HG02943 (cell line): ENCODE data around the gene SLC26A6.

Source experiments
- ATAC-seq: cut with Tn5 transposase; IDR thresholded peaks from one replicate; pipeline ENCODE4 v1.9.1; 2021; ENCODE audit warnings: mild to moderate bottlenecking, low read depth, moderate library complexity; ENCODE audit not compliant: unreplicated experiment

SLC26A6 gene, protein sequence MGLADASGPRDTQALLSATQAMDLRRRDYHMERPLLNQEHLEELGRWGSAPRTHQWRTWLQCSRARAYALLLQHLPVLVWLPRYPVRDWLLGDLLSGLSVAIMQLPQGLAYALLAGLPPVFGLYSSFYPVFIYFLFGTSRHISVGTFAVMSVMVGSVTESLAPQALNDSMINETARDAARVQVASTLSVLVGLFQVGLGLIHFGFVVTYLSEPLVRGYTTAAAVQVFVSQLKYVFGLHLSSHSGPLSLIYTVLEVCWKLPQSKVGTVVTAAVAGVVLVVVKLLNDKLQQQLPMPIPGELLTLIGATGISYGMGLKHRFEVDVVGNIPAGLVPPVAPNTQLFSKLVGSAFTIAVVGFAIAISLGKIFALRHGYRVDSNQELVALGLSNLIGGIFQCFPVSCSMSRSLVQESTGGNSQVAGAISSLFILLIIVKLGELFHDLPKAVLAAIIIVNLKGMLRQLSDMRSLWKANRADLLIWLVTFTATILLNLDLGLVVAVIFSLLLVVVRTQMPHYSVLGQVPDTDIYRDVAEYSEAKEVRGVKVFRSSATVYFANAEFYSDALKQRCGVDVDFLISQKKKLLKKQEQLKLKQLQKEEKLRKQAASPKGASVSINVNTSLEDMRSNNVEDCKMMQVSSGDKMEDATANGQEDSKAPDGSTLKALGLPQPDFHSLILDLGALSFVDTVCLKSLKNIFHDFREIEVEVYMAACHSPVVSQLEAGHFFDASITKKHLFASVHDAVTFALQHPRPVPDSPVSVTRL

DNA sequence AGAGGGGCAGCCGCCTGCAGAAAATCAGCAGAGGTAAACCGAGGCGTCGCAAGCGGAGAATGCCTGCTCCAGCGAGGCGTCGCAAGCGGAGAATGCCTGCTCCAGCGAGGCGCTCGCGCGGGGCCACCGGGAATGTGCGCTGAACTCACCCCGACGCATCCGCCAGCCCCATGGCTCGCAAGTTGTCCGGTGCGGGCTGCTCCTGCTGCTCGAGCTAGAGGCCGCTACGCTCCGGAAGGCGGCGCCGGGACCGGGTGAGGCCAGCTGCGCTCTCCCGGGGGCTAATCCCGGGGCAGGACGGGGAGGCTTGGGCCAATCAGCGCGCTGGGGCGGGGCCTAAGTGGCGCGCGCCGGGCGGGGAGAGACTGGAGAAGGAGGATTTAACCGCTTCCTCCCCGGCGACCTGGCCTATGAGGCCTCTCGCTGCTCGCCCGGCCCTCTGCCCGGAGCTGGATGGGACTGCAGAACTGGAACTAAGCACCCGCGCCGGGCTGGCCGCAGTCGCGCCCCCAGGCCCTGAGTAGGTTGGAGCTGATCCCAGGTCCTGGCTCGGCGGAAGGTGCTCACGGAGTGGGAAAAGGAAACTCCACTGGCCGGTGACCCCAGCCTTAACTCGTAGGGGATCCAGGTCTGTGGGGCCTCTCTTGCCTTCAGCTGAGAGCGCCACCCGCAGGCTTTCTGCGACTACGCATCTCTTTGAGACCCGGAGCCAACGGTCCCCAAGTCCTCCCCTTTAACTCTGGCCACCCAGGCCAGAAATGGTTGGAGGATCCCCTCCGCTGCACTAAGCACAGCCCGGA lies at the start of gene SLC26A6:
Gene SLC26A6, minus strand, starts transcription at position 240 of the 800 bp plus-strand sequence. Its CDS starts 68 bp downstream, at position 172.
- peak; percentile 74 for ATAC-seq

DNA sequence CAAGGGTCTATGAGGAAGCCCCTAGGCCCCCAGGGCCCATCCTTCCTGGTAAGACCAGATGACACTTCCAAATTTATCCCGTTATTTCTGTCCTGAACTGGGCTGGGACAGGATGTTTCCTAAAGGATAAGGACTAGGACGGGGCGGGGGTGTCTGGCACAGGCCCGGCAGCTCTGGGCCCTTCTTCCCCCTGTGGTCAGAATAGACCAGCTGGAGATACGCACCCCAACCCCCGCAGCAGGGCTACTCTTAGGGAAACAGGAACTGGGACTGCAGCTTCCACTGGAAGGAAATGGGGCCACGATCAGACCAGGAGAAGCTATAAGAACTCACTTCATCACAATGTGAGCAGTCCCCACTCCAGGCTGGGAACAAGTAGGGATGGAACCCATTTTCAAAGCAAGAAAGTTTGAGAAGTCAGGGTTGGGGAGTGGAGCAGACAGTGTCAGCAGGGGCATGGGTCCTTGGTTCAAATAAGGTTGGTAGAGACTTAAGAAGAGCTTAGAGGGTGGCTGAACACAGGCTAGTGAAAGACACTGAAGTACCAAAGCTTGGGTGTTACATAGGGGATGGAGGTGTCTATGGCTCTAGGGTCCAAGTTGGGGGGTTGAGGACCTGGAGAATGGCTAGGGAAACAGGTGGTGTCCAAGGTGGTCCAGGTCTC lies 49.4 kb upstream of the SLC26A6 start:
- ATAC-seq = no peak

DNA sequence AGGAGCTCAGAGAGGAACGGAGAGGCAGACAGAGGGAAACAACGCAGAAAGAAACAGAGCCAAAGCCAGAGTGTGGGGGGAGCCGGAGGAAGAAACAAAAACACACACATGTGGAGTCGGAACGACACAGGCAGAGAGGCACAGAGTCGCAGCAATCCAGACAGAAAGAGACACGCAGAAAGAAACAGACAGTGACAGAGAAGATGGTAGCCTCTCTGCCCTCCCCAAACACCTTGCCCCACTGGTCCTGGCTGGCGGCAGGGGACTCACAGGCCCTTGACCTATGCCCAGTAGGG lies 48.7 kb upstream of the SLC26A6 start:
- no peak for ATAC-seq

DNA sequence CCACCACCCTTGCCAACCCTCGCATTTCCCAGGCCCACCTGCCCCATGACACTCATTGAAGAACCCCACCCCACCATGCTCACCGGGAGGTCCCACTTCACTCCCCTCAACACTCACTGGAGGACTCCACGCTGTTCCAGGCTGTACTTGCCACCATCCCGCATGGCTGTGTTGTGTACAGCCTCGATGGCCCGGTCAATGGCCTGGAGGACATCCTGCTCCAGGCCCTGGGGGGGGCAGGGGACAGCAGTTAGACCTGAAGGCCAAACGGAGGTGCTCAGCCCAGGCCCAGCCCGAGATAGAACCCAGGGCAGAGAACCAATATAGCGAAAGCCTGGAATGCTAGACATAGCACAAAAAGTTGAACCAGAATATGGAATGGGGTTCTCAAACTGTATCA lies 47.5 kb upstream of the SLC26A6 start:
- ATAC-seq = no peak

DNA sequence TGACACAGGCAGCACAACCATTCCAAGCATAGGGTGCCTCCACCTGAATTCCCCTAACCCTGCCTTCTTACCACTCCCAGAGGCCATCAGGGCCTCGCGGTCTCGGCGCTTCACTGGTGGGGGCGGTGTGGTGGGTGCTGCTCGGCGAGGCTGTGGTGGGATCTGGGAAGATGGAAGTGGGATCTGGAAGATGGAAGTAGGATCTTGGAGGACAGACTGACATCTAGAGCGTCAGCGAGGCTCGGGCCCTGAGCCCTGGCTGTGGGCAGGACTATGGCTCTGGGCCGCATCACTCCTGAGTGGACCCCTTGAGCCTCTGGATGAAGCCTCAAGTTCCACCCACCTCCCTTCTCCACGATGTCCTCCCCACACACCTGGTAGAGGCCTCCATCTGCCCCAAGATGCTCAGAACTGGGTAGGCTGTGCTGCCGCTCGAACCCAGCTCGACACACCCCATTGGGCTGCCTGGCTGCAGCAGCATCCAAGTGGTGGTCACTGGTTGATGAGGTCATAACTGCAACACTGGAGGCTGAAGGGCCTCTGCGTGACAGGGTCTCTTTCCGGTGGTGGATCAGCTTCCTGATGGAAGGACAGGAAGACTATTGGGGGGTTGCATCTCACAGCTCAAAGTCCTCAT lies 46.8 kb upstream of the SLC26A6 start:
- ATAC-seq = no peak

DNA sequence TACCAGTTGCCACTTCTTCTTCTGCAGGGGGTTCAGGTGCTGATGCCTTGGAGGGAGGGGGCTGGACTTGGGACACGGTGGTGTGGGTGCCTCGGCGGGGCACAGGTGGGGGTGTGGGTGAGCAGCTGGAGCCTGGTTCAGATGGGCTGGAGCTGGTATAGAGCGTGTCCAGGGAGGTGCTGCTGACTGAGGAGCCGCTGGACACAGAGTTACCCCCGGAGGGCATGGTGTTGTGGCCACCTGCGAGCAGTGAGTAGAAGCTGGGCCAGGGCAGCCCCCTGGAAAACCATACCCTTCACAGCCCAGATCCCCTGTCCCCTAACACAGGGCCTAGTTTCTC lies 46.2 kb upstream of the SLC26A6 start:
- no peak for ATAC-seq

DNA sequence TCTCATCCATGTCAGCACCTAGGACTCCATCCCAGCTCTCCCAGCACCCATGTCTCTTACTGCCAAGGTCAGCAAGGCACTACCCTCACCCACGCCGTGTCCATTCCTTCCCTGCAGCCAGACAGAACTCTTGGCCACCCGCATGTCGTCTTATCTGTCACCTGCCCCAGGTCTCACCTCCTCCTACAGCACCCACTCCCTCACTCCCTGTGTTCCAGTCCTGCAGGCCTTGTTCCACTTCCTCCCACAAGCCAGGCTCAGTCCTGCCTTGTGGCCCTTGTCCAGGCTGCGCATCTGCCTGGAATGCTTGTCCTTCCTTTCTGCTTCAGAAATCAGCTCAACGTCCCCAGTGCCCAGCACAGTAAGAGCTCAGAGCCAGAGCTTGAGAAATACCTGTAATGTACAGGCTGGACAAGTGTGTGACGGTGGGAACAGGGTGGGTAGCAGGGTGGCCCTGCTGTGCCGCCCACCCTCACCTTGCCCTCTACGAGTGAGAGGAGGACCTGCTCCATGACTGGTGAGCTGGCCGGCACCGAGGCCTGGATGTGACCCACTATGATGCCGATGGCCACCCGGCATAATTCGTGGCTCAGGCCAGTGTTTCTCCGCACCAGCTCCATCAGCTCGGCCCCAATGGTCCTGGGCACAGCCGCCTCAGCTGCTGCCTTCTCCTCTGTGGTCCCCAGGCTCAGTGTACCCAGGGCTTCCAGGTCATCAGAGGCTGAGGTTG lies 45.7 kb upstream of the SLC26A6 start:
- no peak for ATAC-seq

DNA sequence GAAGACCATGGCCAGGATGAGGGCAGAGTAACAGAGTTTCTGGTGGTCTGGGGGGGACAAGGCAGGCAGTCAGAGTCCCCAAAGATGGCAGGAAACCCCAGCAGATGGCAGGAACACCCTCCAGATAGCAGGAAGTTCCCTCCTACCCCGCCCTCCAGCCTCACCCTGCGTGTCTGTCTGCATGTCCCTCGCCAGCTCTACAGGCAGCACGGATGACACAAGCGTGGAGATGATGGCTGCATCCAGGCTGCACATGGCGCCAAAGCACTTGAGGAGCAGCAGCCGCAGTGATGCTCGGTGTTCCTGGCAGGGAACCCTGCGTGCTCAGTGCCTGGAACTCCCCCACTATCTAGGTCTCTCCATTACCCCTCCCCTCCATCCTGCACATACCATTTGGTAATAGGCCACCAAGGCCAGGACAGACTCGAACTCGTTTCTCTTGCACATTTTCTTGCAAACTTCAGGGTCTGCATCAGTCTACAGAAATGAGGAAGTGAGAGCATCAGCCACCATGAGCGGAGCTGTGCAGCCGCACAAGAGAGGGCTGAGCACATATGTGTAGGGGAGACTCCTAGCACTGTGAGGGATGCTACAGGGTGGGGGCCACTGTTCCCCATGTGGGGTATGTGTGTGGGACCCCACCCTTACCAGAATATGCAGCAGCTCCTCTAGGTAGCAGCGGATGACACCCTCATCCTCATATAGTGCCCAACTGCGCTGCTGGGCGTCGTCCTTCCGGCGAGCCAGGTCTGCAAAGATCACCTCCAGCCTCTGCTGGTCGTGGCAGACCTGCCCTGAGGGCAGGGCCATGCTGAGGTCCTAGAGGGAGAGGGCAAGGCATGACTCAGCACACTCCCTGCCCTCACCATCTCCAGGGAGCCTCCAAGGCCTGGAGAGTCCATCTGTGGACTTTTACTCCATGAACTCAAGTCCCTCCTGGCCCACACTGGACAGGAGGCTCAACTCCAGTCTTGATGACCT lies 44.4 kb upstream of the SLC26A6 start:
- no peak for ATAC-seq

DNA sequence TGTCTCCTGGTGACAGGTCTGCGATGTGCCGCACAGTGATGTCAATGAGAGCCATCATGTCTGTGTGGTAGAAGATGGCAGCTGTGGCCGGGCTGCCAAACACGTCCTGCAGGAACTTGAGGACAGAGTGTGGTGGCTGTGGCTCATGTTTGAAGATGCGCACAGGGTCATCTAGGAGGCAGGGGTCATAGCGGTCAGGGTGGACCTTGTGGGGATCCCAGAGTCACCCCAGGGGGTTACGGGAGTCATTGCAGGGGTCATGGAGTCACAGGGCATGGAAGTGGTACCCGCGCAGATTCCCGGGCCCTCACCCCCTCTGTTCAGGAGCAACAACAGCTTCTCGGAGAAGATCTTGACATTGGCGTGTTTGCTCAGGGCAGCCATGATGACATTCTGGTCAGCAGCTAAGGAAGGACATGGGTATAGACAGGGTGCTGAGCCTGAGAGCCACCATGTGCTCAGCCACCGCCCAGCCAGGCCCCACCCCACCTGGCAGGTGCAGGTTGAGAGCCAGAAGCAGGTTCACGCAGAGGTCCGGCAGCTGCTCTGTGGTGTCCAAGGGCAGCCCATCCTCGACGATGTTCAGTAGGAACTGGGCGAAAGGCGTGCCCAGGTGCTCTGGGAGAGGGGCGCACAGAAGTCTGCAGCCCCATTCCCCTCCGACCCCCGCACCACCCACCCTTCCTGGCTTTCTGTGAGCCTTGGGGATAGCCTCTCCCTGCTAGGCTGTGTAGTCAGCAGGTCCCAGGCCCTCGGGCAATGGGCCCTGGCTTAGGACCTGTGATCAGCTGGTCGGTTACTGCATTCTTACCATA lies 43.5 kb upstream of the SLC26A6 start:
- ATAC-seq = no peak

DNA sequence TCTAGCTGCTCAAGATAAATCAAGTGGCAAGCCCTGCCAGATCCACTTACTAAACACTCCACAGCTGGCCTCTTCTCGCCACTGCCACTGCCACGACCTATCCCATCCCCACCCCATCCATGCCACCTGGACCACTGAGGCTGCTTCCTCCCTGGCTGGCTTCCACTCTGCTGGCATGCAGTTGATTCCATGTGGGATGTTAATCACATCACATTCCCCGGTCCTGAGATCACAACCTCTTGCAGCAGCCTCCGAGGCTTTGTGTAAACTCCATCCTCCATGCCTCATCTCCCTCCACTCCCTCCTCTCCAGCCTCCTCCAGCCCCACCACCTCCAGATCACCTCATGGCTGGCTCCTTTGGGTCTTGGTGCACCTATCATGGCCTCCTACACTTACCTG lies 42.8 kb upstream of the SLC26A6 start:
- no peak for ATAC-seq

DNA sequence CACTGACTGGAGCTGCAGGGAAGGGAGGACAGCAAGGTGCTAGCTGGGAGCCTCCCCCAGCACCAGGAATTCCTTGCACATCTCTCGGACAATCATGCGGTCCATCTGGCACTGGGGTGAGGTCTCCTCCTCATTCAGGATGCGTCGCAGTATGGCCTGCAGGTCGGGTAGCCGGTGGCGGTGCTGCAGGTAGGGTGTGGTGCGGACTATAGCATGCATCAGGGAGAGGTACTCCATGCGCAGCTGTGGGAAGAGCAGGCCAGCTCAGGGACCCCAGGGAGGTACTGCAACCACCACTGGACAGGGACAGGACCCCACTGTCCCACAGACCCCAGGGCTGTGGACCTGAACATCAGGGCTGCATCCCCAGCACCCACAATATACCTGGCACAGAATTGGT lies 39.2 kb upstream of the SLC26A6 start:
- ATAC-seq = no peak

DNA sequence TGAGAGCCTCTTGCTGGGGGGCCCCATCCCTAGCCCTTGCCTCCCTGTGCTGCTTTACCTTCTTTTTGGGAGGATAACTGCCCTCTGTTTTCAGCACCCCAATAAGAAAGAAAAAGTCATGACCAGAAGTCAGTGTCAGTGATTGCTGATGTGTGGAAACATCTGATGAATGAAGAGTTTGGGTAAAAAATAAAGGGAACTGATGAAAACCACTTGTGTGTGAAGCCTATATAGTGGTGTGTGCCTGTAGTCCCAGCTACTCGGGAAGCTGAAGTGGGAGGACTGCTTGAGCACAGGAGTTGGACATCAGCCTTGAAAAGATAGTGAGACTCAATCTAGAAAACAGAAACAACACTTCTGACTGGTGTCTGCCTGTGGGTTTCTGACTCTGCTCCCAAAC lies 37.3 kb upstream of the SLC26A6 start:
- ATAC-seq = no peak

DNA sequence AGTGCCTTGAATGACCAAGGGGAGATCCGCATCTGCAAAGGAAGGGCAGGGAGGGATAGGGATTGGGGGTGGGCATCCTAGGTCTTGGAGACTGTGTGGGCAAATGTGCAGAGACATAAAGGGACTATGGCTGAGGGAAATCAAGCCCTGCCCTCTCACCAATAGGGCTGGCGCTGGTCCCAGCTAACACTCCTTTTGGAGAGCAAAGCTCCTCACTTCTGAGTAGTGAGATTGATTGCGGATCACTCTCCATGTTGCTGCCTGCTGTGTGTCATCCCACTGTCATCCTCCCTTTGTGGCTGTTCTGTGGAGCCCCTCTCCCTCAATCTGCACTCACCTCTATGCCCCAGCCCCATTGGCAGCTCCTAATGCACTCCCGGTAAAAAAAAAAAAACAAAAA lies 29.7 kb upstream of the SLC26A6 start:
- no peak for ATAC-seq

DNA sequence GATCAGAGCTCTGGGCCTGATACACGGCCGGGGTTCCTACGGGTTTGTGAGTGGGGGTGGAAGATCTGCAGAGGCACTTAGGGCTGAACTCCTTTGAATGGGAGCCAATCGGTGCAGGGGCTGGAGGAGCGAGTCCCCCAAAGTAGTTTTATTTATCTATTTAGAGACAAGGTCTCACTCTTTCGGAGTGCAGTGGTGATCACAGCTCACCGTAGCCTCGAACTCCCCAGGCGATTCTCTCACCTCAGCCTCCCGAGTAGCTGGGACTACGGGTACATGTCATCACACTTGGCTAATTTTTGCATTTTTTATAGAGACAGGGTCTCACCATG lies 29.0 kb upstream of the SLC26A6 start:
- no peak for ATAC-seq

DNA sequence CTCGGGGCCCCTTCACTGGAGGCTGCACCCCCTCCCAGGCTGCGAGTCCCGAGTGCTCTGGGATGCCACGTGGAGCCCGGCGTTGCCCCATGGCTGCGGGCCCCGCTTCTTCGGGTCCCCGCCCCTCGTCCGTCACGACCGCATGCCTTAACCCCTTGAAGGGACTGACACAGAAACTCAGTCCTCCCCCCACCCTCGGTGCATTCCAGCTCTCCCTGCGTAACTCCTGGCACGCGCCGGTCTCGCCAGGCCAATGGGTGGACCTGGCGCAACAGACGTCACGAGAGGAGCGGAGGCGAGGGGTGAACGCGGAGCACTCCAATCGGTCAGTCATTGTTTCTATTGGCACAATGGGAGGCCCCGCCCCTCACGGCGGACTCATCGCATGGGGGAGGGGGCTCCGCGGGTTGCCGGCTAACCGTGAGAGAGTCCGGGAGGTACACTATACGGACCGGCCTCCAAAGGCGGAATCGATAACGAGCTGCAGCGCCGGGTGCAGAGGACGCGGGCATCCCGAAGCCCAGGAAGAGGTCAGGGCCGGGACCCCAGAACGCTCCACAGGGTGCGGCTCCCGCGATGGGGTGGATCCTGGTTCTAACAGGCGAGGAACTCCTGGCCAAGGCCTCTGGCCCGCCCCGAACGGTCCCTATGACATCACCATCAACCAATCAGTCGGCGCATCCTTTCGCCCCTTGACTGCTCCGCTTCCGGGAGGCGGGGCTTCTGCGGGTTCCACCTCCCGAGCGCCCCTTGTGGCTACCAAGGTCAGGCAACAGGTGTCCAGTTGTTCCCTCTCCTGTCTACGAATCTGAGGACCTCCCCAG lies 28.4 kb upstream of the SLC26A6 start:
- peak; percentile 77 for ATAC-seq

DNA sequence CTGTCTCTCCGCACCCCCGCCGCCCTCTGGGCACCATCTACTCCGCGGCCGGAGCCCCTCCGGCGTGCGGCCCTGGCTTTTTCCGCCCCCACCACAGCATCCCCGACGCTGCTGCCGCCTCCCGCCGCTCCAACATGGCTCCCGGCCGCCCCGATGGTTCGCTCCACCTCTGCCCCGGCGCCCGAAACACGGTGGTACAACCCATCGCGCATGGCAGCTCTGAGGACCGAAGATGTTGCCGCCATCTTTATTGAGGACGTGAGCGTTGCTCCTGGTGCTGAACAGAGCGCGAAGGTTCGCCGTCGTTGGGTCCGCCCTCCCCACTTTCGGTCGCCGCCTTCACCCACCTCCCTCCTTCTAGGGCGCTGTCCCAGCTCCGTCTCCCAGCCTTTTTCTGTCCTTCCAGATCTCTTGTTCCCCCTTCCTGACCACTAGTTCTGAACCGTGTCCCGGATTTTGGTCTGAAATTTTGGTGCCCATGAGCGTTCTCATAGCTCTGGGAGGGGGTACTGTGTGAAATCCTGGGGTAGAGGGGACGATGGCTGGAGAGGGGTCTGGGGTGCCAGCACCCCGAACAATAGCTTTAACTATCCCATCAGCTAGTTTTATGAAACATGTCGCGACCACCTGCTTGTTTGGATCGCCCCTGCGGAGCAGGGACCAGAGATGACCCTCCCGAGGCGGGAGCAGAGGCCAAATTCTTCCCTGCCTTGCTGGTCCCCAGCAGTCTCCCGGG lies 27.7 kb upstream of the SLC26A6 start, which contains the start of gene CELSR3:
Gene CELSR3, minus strand, starts transcription at position 134 of the 736 bp plus-strand sequence. CDS start 252 bp downstream, outside the sequence.
- no peak for ATAC-seq
